ENCODE data around the gene HIGD1A.

Gene HIGD1A

DNA sequence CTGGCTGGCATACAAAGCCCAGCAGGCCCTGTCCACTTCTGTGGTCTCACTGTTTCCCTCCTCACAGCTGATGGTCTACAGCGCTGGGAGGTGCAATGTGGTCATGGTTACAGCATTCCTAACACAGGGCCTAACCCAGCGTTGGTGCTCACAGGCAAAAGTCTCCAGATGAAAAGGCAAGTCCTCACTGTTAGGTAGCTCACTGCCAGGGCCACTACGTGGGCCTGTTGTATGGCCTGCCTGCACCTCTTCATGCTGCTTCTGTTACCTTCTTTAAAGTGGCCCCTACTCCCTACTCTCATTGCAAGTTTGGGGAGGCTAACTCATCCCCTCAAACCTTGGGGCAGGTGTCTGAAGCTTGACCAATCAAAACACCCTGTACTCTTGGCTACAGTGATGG lies 62.5 kb downstream of the HIGD1A start:
- no peak overlapping the region for H3K4me3 ChIP-seq (ENCODE audit: low read depth, low read length)
- TF ChIP-seq, protein P1, sequence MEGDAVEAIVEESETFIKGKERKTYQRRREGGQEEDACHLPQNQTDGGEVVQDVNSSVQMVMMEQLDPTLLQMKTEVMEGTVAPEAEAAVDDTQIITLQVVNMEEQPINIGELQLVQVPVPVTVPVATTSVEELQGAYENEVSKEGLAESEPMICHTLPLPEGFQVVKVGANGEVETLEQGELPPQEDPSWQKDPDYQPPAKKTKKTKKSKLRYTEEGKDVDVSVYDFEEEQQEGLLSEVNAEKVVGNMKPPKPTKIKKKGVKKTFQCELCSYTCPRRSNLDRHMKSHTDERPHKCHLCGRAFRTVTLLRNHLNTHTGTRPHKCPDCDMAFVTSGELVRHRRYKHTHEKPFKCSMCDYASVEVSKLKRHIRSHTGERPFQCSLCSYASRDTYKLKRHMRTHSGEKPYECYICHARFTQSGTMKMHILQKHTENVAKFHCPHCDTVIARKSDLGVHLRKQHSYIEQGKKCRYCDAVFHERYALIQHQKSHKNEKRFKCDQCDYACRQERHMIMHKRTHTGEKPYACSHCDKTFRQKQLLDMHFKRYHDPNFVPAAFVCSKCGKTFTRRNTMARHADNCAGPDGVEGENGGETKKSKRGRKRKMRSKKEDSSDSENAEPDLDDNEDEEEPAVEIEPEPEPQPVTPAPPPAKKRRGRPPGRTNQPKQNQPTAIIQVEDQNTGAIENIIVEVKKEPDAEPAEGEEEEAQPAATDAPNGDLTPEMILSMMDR (IDR thresholded peaks at IDR 0.05; ENCODE audit: low read depth, low read length), result no peak

DNA sequence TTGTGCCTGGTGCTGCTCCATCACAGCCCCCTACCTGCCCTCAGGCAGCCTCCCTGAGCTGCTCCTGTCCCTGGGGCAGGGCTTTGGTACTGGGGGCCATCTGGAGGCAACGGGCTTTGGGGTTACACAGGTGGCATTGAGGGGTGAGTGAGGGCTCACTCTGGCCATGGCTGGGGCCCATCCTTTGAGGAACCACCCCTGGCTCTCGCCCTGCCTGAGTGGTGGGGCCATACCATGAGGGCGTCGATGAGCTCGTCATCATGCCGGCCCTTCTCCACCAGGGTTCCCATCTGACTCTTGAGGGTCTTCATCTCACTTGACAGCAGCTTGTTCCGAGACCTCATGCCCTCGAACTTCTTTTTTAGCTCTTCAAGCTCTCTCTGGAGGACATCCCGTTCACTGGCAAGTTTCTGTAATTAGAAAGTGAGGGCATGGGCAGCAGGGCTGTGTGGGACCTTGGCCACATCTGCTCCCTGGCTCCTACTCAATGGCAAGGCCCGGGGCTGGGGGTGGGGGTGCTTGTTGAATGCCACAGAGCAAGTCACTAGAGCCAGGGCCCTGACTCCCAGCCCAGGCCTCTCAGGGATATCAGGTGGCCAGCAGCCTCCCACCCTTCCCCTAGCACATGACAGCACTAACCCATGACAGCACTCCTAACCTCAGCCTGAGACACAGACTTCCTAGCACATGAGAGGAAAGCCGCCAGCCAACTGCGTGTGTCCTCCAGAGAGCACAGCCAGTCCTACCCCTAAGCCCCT lies 64.7 kb downstream of the HIGD1A start:
- H3K4me3 ChIP-seq (ENCODE audit: low read depth, low read length), result no peak overlapping the region
- TF ChIP-seq, protein P1 (IDR thresholded peaks at IDR 0.05; ENCODE audit: low read depth, low read length), result no peak

DNA sequence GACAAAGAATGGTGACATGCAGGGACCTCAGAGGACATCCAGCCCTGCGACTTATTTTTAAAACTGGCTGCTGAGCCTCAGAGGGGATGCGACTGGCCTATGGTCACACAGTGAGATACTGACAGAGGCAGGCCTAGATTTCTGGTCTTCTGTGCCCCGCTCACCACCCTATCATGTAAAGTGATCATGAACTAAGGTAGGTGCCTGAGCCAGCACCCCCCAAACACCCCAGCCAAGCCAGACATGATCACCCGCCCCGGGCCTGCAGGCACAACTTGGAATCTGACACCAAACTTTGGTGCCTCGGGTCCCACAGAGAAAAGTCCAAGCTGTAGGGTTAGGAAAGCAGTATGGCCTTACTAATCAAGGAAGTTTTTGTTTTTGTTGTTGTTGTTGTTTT lies 67.8 kb downstream of the HIGD1A start:
- H3K4me3 ChIP-seq (ENCODE audit: low read depth, low read length), result no peak overlapping the region
- TF ChIP-seq, protein P1 (IDR thresholded peaks at IDR 0.05; ENCODE audit: low read depth, low read length), result no peak

DNA sequence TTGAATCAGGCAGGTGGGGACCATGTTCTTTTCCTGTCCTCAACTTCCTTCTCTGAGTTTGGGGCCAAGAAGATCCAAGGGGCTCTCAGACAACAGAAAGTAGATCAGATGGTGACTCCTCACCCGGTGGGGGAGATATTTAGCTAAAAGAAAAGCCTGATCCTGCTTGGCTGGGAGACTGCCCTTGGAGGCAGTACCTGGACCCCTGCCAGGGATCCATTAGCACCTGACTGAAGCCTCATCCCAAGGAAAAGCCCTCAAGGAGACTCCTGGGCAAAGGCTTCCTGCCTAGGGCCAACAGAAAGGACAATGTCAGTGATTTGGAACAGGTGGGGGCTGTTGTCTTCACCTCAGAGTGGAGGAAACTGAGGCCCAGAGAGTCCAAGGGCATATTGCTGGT lies 68.2 kb downstream of the HIGD1A start:
- TF ChIP-seq, protein P1 (IDR thresholded peaks at IDR 0.05; ENCODE audit: low read depth, low read length), result no peak
- no peak overlapping the region for H3K4me3 ChIP-seq (ENCODE audit: low read depth, low read length)

DNA sequence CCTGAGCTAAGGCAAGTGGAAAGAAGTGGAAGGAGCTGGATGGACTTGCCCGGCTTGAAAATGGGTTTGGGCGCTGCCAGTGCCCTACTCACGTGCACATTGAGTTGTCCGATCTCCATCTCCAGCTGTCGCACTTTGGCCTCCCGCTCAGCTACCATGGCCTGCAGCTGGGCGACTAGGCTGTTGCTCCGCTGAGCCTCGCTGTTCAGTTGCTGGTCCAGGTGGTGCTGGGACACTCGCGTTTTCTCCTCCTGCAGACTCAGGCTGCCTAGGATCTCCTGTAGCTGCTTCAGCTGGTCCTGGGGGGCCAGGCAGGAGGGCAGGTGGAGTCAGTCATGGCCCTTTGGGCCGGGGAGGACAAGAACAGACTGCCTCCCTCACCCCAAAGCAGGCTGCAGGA lies 68.7 kb downstream of the HIGD1A start:
- TF ChIP-seq, protein P1 (IDR thresholded peaks at IDR 0.05; ENCODE audit: low read depth, low read length), result no peak
- H3K4me3 ChIP-seq (ENCODE audit: low read depth, low read length), result no peak overlapping the region

DNA sequence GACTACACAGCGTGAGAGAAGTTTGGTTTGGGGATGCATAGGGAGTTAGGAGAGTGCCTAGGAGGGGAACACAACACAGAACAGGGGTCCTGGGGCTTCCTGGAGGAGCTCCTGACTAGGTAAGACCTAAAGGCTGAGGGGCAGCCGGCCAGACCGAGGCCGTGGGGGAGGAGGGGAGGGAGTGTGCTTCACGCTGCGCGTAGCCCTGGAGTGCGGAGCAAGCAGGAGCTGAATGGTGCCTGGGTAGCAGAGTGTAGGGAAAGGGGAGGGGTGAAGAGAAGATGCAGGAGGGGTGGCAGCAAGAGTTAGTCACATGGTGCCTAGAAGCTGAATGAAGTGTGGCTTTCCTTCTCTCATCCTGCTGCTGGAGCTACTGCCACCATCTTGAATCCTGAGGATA lies 69.3 kb downstream of the HIGD1A start:
- H3K4me3 ChIP-seq (ENCODE audit: low read depth, low read length), result no peak overlapping the region
- TF ChIP-seq, protein P1 (IDR thresholded peaks at IDR 0.05; ENCODE audit: low read depth, low read length), result no peak

DNA sequence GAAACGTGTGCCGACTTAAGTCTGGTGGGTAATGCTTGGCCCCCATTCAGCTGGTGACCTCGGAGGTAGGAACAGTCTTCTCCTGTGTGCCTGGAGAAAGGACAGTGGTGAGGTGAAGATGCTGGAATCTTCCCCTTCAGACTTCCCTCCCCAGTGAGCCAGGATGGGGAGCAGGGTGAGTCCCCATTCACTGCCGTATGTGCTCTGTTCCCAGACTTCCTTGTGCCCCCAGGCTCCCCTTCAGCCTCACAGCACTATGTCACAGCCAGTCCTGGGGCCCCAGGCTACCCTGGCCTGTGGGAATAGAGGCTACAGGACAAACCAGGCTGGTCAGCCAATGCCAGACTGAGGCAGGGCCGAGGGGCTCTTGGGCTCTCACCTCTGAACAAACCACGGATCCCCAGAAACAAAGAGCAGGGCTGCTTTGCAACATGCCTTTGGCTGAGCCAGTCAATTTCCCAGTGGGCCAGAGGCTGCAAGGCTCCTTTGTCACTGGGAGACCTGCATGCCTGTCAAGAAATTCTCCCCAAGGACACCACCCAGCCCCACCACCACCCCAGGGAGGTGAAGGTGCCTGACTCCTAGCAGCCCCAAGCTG lies 69.9 kb downstream of the HIGD1A start:
- H3K4me3 ChIP-seq (ENCODE audit: low read depth, low read length), result no peak overlapping the region
- TF ChIP-seq, protein P1 (IDR thresholded peaks at IDR 0.05; ENCODE audit: low read depth, low read length), result no peak

All from WI38 (cell line).